MCF 10A (cell line): ENCODE results near the gene GDF11. TPM values are rescaled to one million over a fixed set of nuclear protein-coding genes. Genes with fewer than 3 reads are reported as not detected.

Source experiments
- BruUV-seq: library from RNA; stranded (reverse); fragments of 400-500 nt; replicated peaks from 2 replicates; lab custom pipeline; 2021; lab: Mats Ljungman, UMichigan
- CTCF ChIA-PET: fragments of 300-600 bp; sonication (Branson Sonifier 250); formaldehyde crosslinking; extraction: SDS; loops from one replicate; lab custom pipeline; 2021; ENCODE audit warnings: antibody characterized with exemption, inconsistent platforms; lab: Yijun Ruan, JAX
- POLR2A ChIA-PET: fragments of 300-600, 350-650 bp; sonication (Branson Sonifier 250); formaldehyde crosslinking; extraction: SDS; loops from one replicate; lab custom pipeline; 2020; ENCODE audit warnings: antibody characterized with exemption, inconsistent platforms; lab: Yijun Ruan, JAX
- DNase-seq: peaks from one replicate; pipeline ENCODE4 v3.0.0-alpha.2; 2018; ENCODE audit not compliant: unreplicated experiment
- H3K27ac Mint-ChIP-seq: one replicate; pipeline ENCODE4 v1.8.0; 2022; ENCODE audit warnings: mild to moderate bottlenecking, low read depth, mixed read lengths; ENCODE audit not compliant: unreplicated experiment
- H3K27me3 Mint-ChIP-seq: one replicate; pipeline ENCODE4 v1.8.0; 2022; ENCODE audit warnings: mixed read lengths; ENCODE audit not compliant: insufficient read depth, unreplicated experiment
- H3K36me3 Mint-ChIP-seq: one replicate; pipeline ENCODE4 v1.8.0; 2022; ENCODE audit warnings: mild to moderate bottlenecking, moderate library complexity, mixed read lengths; ENCODE audit not compliant: insufficient read depth, unreplicated experiment
- H3K4me1 Mint-ChIP-seq: one replicate; pipeline ENCODE4 v1.8.0; 2022; ENCODE audit warnings: mixed read lengths; ENCODE audit not compliant: insufficient read depth, unreplicated experiment
- H3K4me3 Mint-ChIP-seq: one replicate; pipeline ENCODE4 v1.8.0; 2022; ENCODE audit warnings: mild to moderate bottlenecking, moderate library complexity, mixed read lengths; ENCODE audit not compliant: unreplicated experiment
- H3K9me3 Mint-ChIP-seq: one replicate; pipeline ENCODE4 v1.8.0; 2022; ENCODE audit warnings: mixed read lengths; ENCODE audit not compliant: unreplicated experiment
- CTCF ChIP-seq: fragments of 200-600 bp; IDR thresholded peaks from one replicate; pipeline ENCODE4 v1.8.0; 2022; ENCODE audit warnings: antibody characterized with exemption, mild to moderate bottlenecking; ENCODE audit not compliant: unreplicated experiment
- intact Hi-C: fragments of 100-400 bp; cut with micrococcal nuclease; formaldehyde crosslinking; loops from 2 replicates; pipeline ENCODE4 v1.14.1; 2022
- total RNA-seq: library from RNA; stranded (reverse); gene quantifications from 2 replicates; pipeline ENCODE4 v1.2.3, GENCODE V29; 2022

Gene GDF11
- total RNA-seq, 1 experiment from 2014 or later: 1.9 TPM

GRCh38 chr12:55697686-55698085 is 45.2 kb upstream of the GDF11 start:
- no peak overlapping the region for H3K4me3 Mint-ChIP-seq
- H3K27me3 Mint-ChIP-seq: peaks cover 26% of the 10 kb centered on the region
- no peak for DNase-seq
- ChIA-PET POLR2A (no interaction called here), CTCF (interaction anchor here (1.6 kb wide), 1 partner anchor 16 kb away, joined by 3 read pairs; a partner anchor contains a TSS)
- no peak overlapping the region for H3K27ac Mint-ChIP-seq
- no peaks in the 10 kb centered on the region for H3K36me3 Mint-ChIP-seq
- no peak for TF ChIP-seq CTCF
- intact Hi-C loops: no loop called here
- H3K9me3 Mint-ChIP-seq: no peaks in the 10 kb centered on the region
- BruUV-seq: no TSS peak
- H3K4me1 Mint-ChIP-seq: peaks cover 7% of the 10 kb centered on the region

- peaks cover 26% of the 10 kb centered on the region for H3K27me3 Mint-ChIP-seq
- peaks cover 7% of the 10 kb centered on the region for H3K4me1 Mint-ChIP-seq
- intact Hi-C loops: no loop called here
- DNase-seq: no peak
- H3K36me3 Mint-ChIP-seq: no peaks in the 10 kb centered on the region
- POLR2A ChIA-PET: no interaction called here
- TF ChIP-seq CTCF: no peak
- CTCF ChIA-PET: no interaction called here
- no TSS peak for BruUV-seq
- H3K9me3 Mint-ChIP-seq: no peaks in the 10 kb centered on the region
- H3K27ac Mint-ChIP-seq: no peak overlapping the region
- no peak overlapping the region for H3K4me3 Mint-ChIP-seq
Measured at GRCh38 chr12:55698241-55698955, 44.5 kb upstream of the GDF11 start.

- TF ChIP-seq CTCF: no peak
- ChIA-PET POLR2A (no interaction called here), CTCF (no interaction called here)
- Mint-ChIP-seq H3K4me3 (no peak overlapping the region), H3K9me3 (no peaks in the 10 kb centered on the region), H3K36me3 (no peaks in the 10 kb centered on the region), H3K27me3 (peaks cover 26% of the 10 kb centered on the region), H3K27ac (no peak overlapping the region), H3K4me1 (peaks cover 7% of the 10 kb centered on the region)
- intact Hi-C loops: no loop called here
- BruUV-seq: no TSS peak
- DNase-seq: no peak
Measured at GRCh38 chr12:55698965-55699364, 44.0 kb upstream of the GDF11 start.

GRCh38 chr12:55699471-55700055 is 43.4 kb upstream of the GDF11 start:
- TF ChIP-seq CTCF: no peak
- CTCF ChIA-PET: interaction anchor here (1.2 kb wide), 1 partner anchor 43 kb away, joined by 3 read pairs; no protein-coding TSS in a partner anchor
- no peaks in the 10 kb centered on the region for H3K9me3 Mint-ChIP-seq
- H3K4me1 Mint-ChIP-seq: peaks cover 7% of the 10 kb centered on the region
- no peak overlapping the region for H3K27ac Mint-ChIP-seq
- no TSS peak for BruUV-seq
- H3K36me3 Mint-ChIP-seq: no peaks in the 10 kb centered on the region
- POLR2A ChIA-PET: no interaction called here
- intact Hi-C loops: no loop called here
- DNase-seq: no peak
- H3K4me3 Mint-ChIP-seq: no peak overlapping the region
- H3K27me3 Mint-ChIP-seq: peaks cover 26% of the 10 kb centered on the region
